ENCODE measurements around the gene RELA. TPM values are rescaled to one million over a fixed set of nuclear protein-coding genes. Genes with fewer than 3 reads are reported as not detected.

RELA gene
- total and polyA plus RNA-seq, 2 of the 13 experiments (the other 11 are each of a cell fraction or from before 2014, with no cell fraction given), result 21.4 to 40.5 TPM

DNA sequence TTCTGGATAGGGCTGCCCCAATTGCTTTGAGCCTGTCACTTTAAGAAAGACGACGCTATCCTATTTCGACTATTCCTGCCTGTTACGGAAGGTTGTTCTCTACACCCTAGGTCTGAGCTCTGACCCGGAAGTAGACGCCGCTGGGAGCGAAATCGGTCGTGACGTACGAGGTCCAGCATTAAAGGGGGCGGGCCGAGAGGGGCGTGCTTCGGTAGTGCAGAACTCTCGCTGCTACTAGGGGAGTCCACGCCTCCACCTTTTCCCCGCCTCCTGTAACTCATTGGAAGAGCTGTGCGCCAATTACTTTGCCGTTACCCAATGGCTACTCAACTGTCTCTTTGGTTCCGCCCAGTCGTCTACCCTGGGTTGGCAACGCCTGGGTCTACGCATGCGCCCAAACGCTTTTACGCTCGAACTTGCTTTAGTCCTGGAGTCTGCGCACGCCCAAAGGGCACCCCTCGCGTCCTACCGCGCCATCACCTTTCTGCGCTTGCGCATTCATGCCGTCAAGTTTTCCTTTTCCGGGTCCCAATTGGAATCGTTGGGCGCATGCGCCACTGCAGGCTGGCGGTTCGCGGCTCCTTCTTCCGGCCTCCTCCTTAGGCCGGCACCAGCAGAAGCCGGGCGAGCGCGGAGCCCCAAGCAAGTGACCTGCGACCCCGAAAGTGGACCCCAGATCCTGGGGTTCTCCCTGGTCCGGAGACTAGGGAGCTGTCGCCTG is 47.3 kb downstream of the RELA start, which contains the start of gene PCNX3 (continued):
- TF ChIP-seq ZBTB2 (CRISPR knock-in tag; IDR thresholded peaks at IDR 0.05; ENCODE audit: low read depth), result peak; percentile 85; the same call in 1 of the 2 replicates
- no peak; the same call in none of the 2 replicates for TF ChIP-seq HOXA5 (CRISPR knock-in tag; IDR thresholded peaks at IDR 0.05)
- TF ChIP-seq PHF8 (CRISPR knock-in tag; IDR thresholded peaks at IDR 0.05), result peak; percentile 76
- TF ChIP-seq, protein P1, sequence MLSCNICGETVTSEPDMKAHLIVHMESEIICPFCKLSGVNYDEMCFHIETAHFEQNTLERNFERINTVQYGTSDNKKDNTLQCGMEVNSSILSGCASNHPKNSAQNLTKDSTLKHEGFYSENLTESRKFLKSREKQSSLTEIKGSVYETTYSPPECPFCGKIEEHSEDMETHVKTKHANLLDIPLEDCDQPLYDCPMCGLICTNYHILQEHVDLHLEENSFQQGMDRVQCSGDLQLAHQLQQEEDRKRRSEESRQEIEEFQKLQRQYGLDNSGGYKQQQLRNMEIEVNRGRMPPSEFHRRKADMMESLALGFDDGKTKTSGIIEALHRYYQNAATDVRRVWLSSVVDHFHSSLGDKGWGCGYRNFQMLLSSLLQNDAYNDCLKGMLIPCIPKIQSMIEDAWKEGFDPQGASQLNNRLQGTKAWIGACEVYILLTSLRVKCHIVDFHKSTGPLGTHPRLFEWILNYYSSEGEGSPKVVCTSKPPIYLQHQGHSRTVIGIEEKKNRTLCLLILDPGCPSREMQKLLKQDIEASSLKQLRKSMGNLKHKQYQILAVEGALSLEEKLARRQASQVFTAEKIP (CRISPR knock-in tag; IDR thresholded peaks at IDR 0.05; ENCODE audit: borderline replicate concordance), result no peak
- TF ChIP-seq ZNF720 (CRISPR knock-in tag; IDR thresholded peaks at IDR 0.05), result no peak
- TF ChIP-seq ZSCAN12 (CRISPR knock-in tag; IDR thresholded peaks at IDR 0.05), result no peak
- peak; percentile 38; the same call in 1 of the 2 replicates for TF ChIP-seq ZNF337 (CRISPR knock-in tag; IDR thresholded peaks at IDR 0.05; ENCODE audit: borderline replicate concordance, low read depth)
- TF ChIP-seq SNAPC4 (CRISPR knock-in tag; IDR thresholded peaks at IDR 0.05), result no peak
- TF ChIP-seq TBL1XR1 (IDR thresholded peaks at IDR 0.05; ENCODE audit: borderline replicate concordance, low read length, partially characterized antibody), result peak; percentile 21
- no peak for TF ChIP-seq FOSL1 (CRISPR knock-in tag; IDR thresholded peaks at IDR 0.05; ENCODE audit: borderline replicate concordance)
- TF ChIP-seq NFATC3 (CRISPR knock-in tag; IDR thresholded peaks at IDR 0.05), result no peak
- no peak for TF ChIP-seq MTF2 (CRISPR knock-in tag; IDR thresholded peaks at IDR 0.05; ENCODE audit: borderline replicate concordance)
- TF ChIP-seq ETV5 (CRISPR knock-in tag; IDR thresholded peaks at IDR 0.05; ENCODE audit: borderline replicate concordance), result peak; percentile 39; the same call in 1 of the 2 replicates
- TF ChIP-seq ZNF816 (CRISPR knock-in tag; IDR thresholded peaks at IDR 0.05; ENCODE audit: borderline replicate concordance), result no peak
- TF ChIP-seq ZBTB38 (CRISPR knock-in tag; IDR thresholded peaks at IDR 0.05), result peak; percentile 46; the same call in 1 of the 2 replicates
- peak; percentile 67 for TF ChIP-seq HNF4A (CRISPR knock-in tag; IDR thresholded peaks at IDR 0.05)
- TF ChIP-seq, protein P2, sequence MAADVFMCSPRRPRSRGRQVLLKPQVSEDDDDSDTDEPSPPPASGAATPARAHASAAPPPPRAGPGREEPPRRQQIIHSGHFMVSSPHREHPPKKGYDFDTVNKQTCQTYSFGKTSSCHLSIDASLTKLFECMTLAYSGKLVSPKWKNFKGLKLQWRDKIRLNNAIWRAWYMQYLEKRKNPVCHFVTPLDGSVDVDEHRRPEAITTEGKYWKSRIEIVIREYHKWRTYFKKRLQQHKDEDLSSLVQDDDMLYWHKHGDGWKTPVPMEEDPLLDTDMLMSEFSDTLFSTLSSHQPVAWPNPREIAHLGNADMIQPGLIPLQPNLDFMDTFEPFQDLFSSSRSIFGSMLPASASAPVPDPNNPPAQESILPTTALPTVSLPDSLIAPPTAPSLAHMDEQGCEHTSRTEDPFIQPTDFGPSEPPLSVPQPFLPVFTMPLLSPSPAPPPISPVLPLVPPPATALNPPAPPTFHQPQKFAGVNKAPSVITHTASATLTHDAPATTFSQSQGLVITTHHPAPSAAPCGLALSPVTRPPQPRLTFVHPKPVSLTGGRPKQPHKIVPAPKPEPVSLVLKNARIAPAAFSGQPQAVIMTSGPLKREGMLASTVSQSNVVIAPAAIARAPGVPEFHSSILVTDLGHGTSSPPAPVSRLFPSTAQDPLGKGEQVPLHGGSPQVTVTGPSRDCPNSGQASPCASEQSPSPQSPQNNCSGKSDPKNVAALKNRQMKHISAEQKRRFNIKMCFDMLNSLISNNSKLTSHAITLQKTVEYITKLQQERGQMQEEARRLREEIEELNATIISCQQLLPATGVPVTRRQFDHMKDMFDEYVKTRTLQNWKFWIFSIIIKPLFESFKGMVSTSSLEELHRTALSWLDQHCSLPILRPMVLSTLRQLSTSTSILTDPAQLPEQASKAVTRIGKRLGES (CRISPR knock-in tag; IDR thresholded peaks at IDR 0.05; ENCODE audit: borderline replicate concordance), result no peak

Measured in HepG2 (cell line).